ENCODE data around the gene PCDHGA10. TPM values are rescaled to one million over a fixed set of nuclear protein-coding genes. Genes with fewer than 3 reads are reported as not detected.
"Not testable (repeated sequence)": the region's sequence is repeated elsewhere in the genome, so short reads cannot be mapped to it uniquely, and the experiment has no call there.

The PCDHGA10 gene
- total RNA-seq, 1 donor from 2014 or later, result 18.5 TPM

GRCh38 chr5:141430332-141431113 is 17.7 kb downstream of the PCDHGA10 start, which contains the start of gene PCDHGA12:
TSS of gene PCDHGA12 (plus strand) at chr5:141430507. CDS start at chr5:141430760, 253 bp downstream.
- no peaks in the 10 kb centered on the region for H3K4me1 Mint-ChIP-seq (ENCODE audit: unreplicated experiment)
- no peaks in the 10 kb centered on the region for H3K27me3 Mint-ChIP-seq
- no peak for TF ChIP-seq CTCF (conservative IDR thresholded peaks at IDR 0.05)
- no peak within 1 kb of the TSS for H3K27ac Mint-ChIP-seq
- H3K9me3 Mint-ChIP-seq, result peaks cover 16% of the 10 kb centered on the region
- peaks cover 44% of the 10 kb centered on the region for H3K36me3 Mint-ChIP-seq
- no peak within 1 kb of the TSS for H3K4me3 Mint-ChIP-seq
- DNase-seq (ENCODE audit: extremely low spot score, unreplicated experiment), result no peak

- peaks cover 19% of the 10 kb centered on the region for H3K9me3 Mint-ChIP-seq
- no peaks in the 10 kb centered on the region for H3K27me3 Mint-ChIP-seq
- DNase-seq (ENCODE audit: extremely low spot score, unreplicated experiment), result no peak
Observed at GRCh38 chr5:141431286-141431685, 18.5 kb downstream of the PCDHGA10 start.

GRCh38 chr5:141432308-141432707 is 19.5 kb downstream of the PCDHGA10 start:
- H3K36me3 Mint-ChIP-seq, result peaks cover 43% of the 10 kb centered on the region
- DNase-seq (ENCODE audit: extremely low spot score, unreplicated experiment); H3K4me1 Mint-ChIP-seq (ENCODE audit: unreplicated experiment); H3K27me3 Mint-ChIP-seq; H3K27ac Mint-ChIP-seq; H3K4me3 Mint-ChIP-seq: not testable (repeated sequence)
- peaks cover 14% of the 10 kb centered on the region for H3K9me3 Mint-ChIP-seq

More at GRCh38 chr5:141431286-141431685, 18.5 kb downstream of the PCDHGA10 start:
- Mint-ChIP-seq H3K4me1 (ENCODE audit: unreplicated experiment) (no peaks in the 10 kb centered on the region), H3K27ac (no peak overlapping the region), H3K4me3 (no peak overlapping the region), H3K36me3 (peaks cover 40% of the 10 kb centered on the region)
- TF ChIP-seq CTCF (conservative IDR thresholded peaks at IDR 0.05), result no peak

GRCh38 chr5:141432726-141433125 is 19.9 kb downstream of the PCDHGA10 start:
- Mint-ChIP-seq H3K36me3 (peaks cover 43% of the 10 kb centered on the region), H3K9me3 (peaks cover 14% of the 10 kb centered on the region)
- not testable (repeated sequence) for H3K4me1 Mint-ChIP-seq (ENCODE audit: unreplicated experiment); DNase-seq (ENCODE audit: extremely low spot score, unreplicated experiment); H3K4me3 Mint-ChIP-seq; H3K27me3 Mint-ChIP-seq; H3K27ac Mint-ChIP-seq

GRCh38 chr5:141434006-141434405 is 21.2 kb downstream of the PCDHGA10 start:
- peaks cover 10% of the 10 kb centered on the region for H3K9me3 Mint-ChIP-seq

GRCh38 chr5:141437221-141437620 is 24.4 kb downstream of the PCDHGA10 start:
- TF ChIP-seq CTCF (conservative IDR thresholded peaks at IDR 0.05), result no peak
- Mint-ChIP-seq H3K36me3 (peaks cover 34% of the 10 kb centered on the region), H3K27ac (no peak overlapping the region), H3K9me3 (peaks cover 13% of the 10 kb centered on the region), H3K4me3 (no peak overlapping the region), H3K27me3 (no peaks in the 10 kb centered on the region), H3K4me1 (ENCODE audit: unreplicated experiment) (no peaks in the 10 kb centered on the region)
- no peak for DNase-seq (ENCODE audit: extremely low spot score, unreplicated experiment)

More at GRCh38 chr5:141434006-141434405, 21.2 kb downstream of the PCDHGA10 start:
- DNase-seq (ENCODE audit: extremely low spot score, unreplicated experiment), result no peak
- no peak for TF ChIP-seq CTCF (conservative IDR thresholded peaks at IDR 0.05)
- Mint-ChIP-seq H3K4me1 (ENCODE audit: unreplicated experiment) (no peaks in the 10 kb centered on the region), H3K36me3 (peaks cover 37% of the 10 kb centered on the region), H3K27me3 (no peaks in the 10 kb centered on the region), H3K4me3 (no peak overlapping the region), H3K27ac (no peak overlapping the region)

Measured in type B pancreatic cell (in vitro differentiated cells).